ENCODE results near the gene CFAP70. TPM values are rescaled to one million over a fixed set of nuclear protein-coding genes. Genes with fewer than 3 reads are reported as not detected.

Gene CFAP70
- polyA plus RNA-seq, 1 experiment = 0.24 TPM

DNA sequence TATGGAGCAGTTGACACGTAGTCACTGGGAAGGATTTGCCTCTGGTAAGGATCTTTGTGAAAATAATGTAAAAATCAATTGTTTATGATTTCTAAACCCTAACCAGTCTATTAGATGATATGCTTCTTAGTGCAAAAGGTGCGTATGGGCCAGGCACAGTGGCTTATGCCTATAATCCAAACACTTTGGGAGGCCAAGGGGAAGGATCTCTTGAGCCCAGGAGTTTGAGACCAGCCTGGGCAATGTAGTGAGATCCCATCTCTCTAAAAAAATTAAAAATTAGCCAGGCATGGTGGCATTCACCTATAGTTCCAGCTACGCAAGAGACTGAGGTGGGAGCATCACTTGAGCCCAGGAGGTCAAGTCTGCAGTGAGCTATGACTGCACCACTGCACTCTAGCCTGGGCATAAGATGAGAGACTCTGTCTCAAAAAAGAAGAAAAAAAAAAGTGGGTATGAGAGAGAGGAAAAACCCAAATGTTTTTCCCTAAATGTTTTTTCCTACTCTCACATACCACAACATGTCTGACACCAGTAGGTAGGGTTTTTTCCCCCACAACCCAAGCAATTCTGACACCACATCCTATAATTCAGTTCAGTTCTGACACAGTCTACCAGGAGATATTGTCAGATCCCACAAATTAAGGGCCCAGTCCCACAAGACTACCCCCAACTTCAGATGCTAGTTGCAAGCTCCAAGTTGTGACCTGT lies 148.1 kb downstream of the CFAP70 start:
- Histone ChIP-seq H3K4me3 (ENCODE audit: low read depth, low read length) (no peak overlapping the region), H3K9me3 (ENCODE audit: control insufficient read depth, insufficient read depth, low read length) (peaks cover 4% of the 10 kb centered on the region; the same call in 1 of the 2 replicates), H3K27ac (ENCODE audit: low read depth, low read length) (no peak overlapping the region), H3K27me3 (ENCODE audit: control insufficient read depth, insufficient read depth, low read length) (no peaks in the 10 kb centered on the region)
- ChIA-PET CTCF (no interaction called here), POLR2A (no interaction called here)
- TF ChIP-seq, protein P1, sequence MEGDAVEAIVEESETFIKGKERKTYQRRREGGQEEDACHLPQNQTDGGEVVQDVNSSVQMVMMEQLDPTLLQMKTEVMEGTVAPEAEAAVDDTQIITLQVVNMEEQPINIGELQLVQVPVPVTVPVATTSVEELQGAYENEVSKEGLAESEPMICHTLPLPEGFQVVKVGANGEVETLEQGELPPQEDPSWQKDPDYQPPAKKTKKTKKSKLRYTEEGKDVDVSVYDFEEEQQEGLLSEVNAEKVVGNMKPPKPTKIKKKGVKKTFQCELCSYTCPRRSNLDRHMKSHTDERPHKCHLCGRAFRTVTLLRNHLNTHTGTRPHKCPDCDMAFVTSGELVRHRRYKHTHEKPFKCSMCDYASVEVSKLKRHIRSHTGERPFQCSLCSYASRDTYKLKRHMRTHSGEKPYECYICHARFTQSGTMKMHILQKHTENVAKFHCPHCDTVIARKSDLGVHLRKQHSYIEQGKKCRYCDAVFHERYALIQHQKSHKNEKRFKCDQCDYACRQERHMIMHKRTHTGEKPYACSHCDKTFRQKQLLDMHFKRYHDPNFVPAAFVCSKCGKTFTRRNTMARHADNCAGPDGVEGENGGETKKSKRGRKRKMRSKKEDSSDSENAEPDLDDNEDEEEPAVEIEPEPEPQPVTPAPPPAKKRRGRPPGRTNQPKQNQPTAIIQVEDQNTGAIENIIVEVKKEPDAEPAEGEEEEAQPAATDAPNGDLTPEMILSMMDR (IDR thresholded peaks at IDR 0.05; ENCODE audit: low read depth, low read length) = no peak
- no peak for DNase-seq (ENCODE audit: low read depth, low spot score)

DNA sequence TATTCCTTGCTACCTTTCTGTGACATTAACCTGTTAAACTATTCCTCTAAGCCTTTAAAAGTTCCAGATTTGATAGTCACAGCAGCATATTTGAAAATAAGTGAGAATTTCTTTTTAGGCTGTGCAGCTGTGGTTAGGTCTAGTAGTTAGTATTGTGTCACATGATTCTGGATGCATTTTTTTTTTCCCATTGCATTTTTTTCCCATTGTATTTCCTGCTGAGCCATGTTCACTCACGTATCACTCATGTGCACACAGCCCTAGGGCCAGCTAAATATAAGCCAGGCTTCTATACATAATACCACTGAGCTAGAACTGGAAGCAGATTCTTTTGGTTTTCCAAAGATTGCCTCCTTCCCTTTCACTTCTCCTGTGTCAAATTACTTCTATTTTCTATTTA lies 149.0 kb downstream of the CFAP70 start:
- TF ChIP-seq, protein P1 (IDR thresholded peaks at IDR 0.05; ENCODE audit: low read depth, low read length) = no peak
- no peak overlapping the region for H3K27ac ChIP-seq (ENCODE audit: low read depth, low read length)
- no peak overlapping the region for H3K4me3 ChIP-seq (ENCODE audit: low read depth, low read length)
- peaks cover 4% of the 10 kb centered on the region; the same call in 1 of the 2 replicates for H3K9me3 ChIP-seq (ENCODE audit: control insufficient read depth, insufficient read depth, low read length)
- CTCF ChIA-PET = interaction anchor here (2.6 kb wide), 1 partner anchor 51 kb away, joined by 6 read pairs; no protein-coding TSS in a partner anchor
- POLR2A ChIA-PET = no interaction called here
- H3K27me3 ChIP-seq (ENCODE audit: control insufficient read depth, insufficient read depth, low read length) = no peaks in the 10 kb centered on the region
- DNase-seq (ENCODE audit: low read depth, low spot score) = no peak

GRCh38 chr10:73207883-73208282 lies 150.8 kb downstream of the CFAP70 start:
- Histone ChIP-seq H3K27me3 (ENCODE audit: control insufficient read depth, insufficient read depth, low read length) (no peaks in the 10 kb centered on the region), H3K27ac (ENCODE audit: low read depth, low read length) (no peak overlapping the region), H3K4me3 (ENCODE audit: low read depth, low read length) (no peak overlapping the region), H3K9me3 (ENCODE audit: control insufficient read depth, insufficient read depth, low read length) (peaks cover 4% of the 10 kb centered on the region; the same call in 1 of the 2 replicates)
- TF ChIP-seq, protein P1 (IDR thresholded peaks at IDR 0.05; ENCODE audit: low read depth, low read length) = no peak
- ChIA-PET POLR2A (no interaction called here), CTCF (interaction anchor here (2.6 kb wide), 1 partner anchor 49 kb away, joined by 6 read pairs; no protein-coding TSS in a partner anchor)
- DNase-seq (ENCODE audit: low read depth, low spot score) = no peak

DNA sequence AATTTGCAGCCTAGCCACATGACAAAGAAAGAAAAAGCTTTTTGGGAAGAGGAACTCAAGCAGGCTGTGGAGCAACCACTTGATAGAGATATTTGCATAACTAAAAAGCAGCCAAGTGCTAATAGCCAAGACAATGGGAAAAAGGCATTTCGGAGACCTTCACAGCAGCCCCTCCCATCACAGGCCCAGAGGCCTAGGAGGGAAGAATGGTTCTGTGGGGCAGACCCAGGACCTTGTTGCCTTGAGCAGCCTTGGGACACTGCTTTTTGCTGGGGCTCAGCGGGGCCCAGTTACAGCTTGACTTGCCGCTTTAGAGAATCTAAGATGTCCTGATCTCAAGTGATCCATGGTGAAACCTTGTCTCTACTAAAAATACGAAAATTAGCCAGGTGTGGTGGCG lies 152.3 kb downstream of the CFAP70 start:
- ChIA-PET POLR2A (no interaction called here), CTCF (no interaction called here)
- no peak for DNase-seq (ENCODE audit: low read depth, low spot score)
- Histone ChIP-seq H3K27ac (ENCODE audit: low read depth, low read length) (no peak overlapping the region), H3K9me3 (ENCODE audit: control insufficient read depth, insufficient read depth, low read length) (peaks cover 4% of the 10 kb centered on the region; the same call in 1 of the 2 replicates), H3K4me3 (ENCODE audit: low read depth, low read length) (no peak overlapping the region), H3K27me3 (ENCODE audit: control insufficient read depth, insufficient read depth, low read length) (no peaks in the 10 kb centered on the region)
- TF ChIP-seq, protein P1 (IDR thresholded peaks at IDR 0.05; ENCODE audit: low read depth, low read length) = no peak

DNA sequence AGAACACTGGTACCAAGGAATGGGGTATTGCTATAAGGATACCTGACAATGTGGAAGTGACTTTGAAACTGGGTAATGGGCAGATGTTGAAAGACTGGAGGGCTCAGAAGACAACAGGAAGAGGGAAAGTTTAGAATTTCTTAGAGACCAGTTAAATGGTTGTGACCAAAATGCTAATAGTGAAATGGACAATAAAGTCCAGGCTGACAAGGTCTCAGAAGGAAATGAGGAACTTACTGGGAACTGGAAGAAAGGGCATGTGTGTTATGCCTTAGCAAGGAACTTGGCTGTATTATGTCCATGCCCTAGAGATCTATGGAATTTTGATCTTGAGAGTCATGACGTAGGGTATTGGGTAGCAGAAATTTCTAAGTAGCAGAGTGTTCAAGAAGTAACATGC lies 152.8 kb downstream of the CFAP70 start:
- Histone ChIP-seq H3K4me3 (ENCODE audit: low read depth, low read length) (no peak overlapping the region), H3K27me3 (ENCODE audit: control insufficient read depth, insufficient read depth, low read length) (no peaks in the 10 kb centered on the region), H3K9me3 (ENCODE audit: control insufficient read depth, insufficient read depth, low read length) (peaks cover 4% of the 10 kb centered on the region; the same call in 1 of the 2 replicates), H3K27ac (ENCODE audit: low read depth, low read length) (no peak overlapping the region)
- TF ChIP-seq, protein P1 (IDR thresholded peaks at IDR 0.05; ENCODE audit: low read depth, low read length) = no peak
- ChIA-PET CTCF (no interaction called here), POLR2A (no interaction called here)
- no peak for DNase-seq (ENCODE audit: low read depth, low spot score)
